IPS DF 6.9 (cell line): Measurements from ENCODE around the gene OTUD5.

Experiments
- DNase-seq: peaks from one replicate; pipeline ENCODE4 v3.0.0-alpha.2; 2013; ENCODE audit warnings: low read depth, low spot score
- H3K27ac ChIP-seq: one replicate; pipeline ENCODE4 v1.5.1; 2013; ENCODE audit warnings: low read length, control low read depth
- H3K27me3 ChIP-seq: 2 replicates; pipeline ENCODE4 v1.6.1; 2013; ENCODE audit warnings: mild to moderate bottlenecking, low read length; ENCODE audit not compliant: control insufficient read depth, insufficient read depth
- H3K36me3 ChIP-seq: 2 replicates; pipeline ENCODE4 v1.6.1; 2013; ENCODE audit warnings: low read length; ENCODE audit not compliant: control insufficient read depth, insufficient read depth
- H3K4me1 ChIP-seq: 2 replicates; pipeline ENCODE4 v1.6.1; 2013; ENCODE audit warnings: low read length; ENCODE audit not compliant: control insufficient read depth, insufficient read depth
- H3K4me3 ChIP-seq: 2 replicates; pipeline ENCODE4 v1.5.1; 2013; ENCODE audit warnings: mild to moderate bottlenecking, low read length
- H3K9me3 ChIP-seq: 2 replicates; pipeline ENCODE4 v1.6.1; 2013; ENCODE audit warnings: low read length, inconsistent platforms; ENCODE audit not compliant: control insufficient read depth, insufficient read depth
- WGBS: extraction: QIAGEN DNeasy Blood & Tissue Kit; methylation state at CpG from one replicate; pipeline ENCODE4 v1.1.7; 2013; ENCODE audit warnings: mixed read lengths, missing lambda C conversion rate; ENCODE audit not compliant: insufficient read length, insufficient coverage; 5-methylcytosine and 5-hydroxymethylcytosine counted together

Gene OTUD5

DNA sequence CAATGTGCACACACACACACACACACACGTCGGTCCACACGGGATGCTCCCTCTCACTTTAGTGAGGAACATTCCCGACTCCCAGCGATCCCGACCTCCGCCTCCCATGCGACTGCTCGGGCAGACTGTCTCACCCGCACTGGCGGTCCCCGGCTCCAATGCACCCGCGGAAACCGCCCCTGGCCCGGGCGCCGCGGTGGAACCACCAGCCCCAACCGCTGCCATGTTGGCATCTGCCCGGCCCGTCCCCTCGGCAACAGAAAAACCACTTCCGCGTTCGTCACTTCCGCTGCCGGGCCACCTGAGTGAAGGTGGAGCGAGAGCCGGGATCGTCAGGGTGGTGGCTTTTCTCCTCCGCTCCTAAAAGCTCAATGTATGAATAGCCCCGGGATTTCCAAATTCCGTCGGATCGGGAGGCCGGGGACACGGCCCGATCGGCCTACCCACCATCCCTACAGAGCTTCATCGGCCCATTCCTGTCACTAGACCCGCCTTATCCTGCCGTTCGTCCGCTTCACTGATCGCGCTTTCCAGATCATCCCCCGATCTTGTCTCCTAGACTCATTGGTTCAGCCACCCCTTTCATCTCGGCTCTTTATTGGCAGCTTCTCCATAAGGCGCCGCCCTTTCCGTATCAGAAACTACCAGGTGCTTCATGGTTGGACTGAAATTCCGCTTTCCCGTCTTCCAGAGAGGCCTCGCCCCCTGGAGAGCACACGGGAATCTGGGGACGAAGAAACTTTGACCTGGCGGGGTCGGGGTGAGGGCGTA lies 45.8 kb downstream of the OTUD5 start, which contains the start of gene SLC35A2:
Gene SLC35A2, minus strand, starts transcription at position 235 of the 771 bp plus-strand sequence. Its CDS starts 10 bp downstream, at position 225.
- no peak within 1 kb of the TSS for H3K27ac ChIP-seq
- peaks cover 15% of the 10 kb centered on the region for H3K36me3 ChIP-seq
- peak within 1 kb of the TSS; percentile 86 for H3K4me3 ChIP-seq
- no peaks in the 10 kb centered on the region for H3K9me3 ChIP-seq
- H3K27me3 ChIP-seq = no peaks in the 10 kb centered on the region
- no CpG with 5 or more reads among the region's 60 CpGs for WGBS
- H3K4me1 ChIP-seq = no peaks in the 10 kb centered on the region
- DNase-seq = no peak

- DNase-seq = no peak
- Histone ChIP-seq H3K27ac (no peak overlapping the region), H3K4me3 (peak overlapping the region; percentile 86), H3K9me3 (no peaks in the 10 kb centered on the region), H3K4me1 (no peaks in the 10 kb centered on the region), H3K36me3 (peaks cover 15% of the 10 kb centered on the region), H3K27me3 (no peaks in the 10 kb centered on the region)
- no CpG with 5 or more reads among the region's 12 CpGs for WGBS
Measured at GRCh38 chrX:48910926-48911411, 46.4 kb downstream of the OTUD5 start.

- no peak overlapping the region for H3K4me3 ChIP-seq
- no CpG with 5 or more reads among the region's 17 CpGs for WGBS
- no peak for DNase-seq
- no peak overlapping the region for H3K27ac ChIP-seq
- peaks cover 6% of the 10 kb centered on the region for H3K36me3 ChIP-seq
- H3K4me1 ChIP-seq = no peaks in the 10 kb centered on the region
- no peaks in the 10 kb centered on the region for H3K27me3 ChIP-seq
- H3K9me3 ChIP-seq = no peaks in the 10 kb centered on the region
Measured at GRCh38 chrX:48909703-48910294, 47.6 kb downstream of the OTUD5 start.

- Histone ChIP-seq H3K27ac (no peak overlapping the region), H3K4me1 (no peaks in the 10 kb centered on the region), H3K9me3 (no peaks in the 10 kb centered on the region), H3K27me3 (no peaks in the 10 kb centered on the region), H3K4me3 (no peak overlapping the region), H3K36me3 (peaks cover 2% of the 10 kb centered on the region; the same call in 1 of the 2 replicates)
- WGBS = no CpG with 5 or more reads among the region's 1 CpG
- no peak for DNase-seq
Measured at GRCh38 chrX:48908600-48908999, 48.8 kb downstream of the OTUD5 start.

DNA sequence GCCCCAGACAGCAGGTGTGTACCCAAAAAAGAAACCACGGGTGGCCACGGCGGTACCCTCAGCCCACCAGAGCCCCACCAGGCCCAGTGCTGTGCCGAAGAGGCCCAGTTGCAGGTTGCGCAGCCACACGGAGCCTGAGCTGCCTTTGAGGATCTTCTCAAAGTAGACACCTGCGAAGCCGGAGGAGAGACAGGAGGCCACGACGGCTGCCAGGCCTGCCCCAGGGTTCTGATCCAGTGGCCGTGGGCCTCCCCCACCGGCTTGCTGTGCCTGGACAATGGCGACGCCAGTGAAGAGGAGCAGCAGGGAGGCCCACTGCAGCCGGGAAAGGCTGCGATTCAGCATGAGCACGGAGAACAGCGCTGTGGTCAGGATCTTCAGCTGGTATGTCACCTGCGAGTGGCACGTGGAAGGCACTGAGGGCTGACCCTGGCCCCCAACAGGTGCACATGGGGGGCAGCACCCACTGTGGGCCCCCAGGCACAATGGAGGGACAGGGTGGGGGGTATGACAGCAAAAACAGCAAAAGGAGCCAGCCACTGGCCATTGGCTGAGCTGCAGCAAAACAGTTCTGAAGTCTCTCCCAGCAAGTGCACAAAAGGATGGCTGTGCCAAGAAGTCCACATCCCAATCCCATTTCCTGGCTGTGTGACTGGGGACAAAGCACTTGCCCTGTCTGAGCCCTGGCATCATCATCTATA lies 52.2 kb downstream of the OTUD5 start:
- H3K9me3 ChIP-seq = no peaks in the 10 kb centered on the region
- peaks cover 9% of the 10 kb centered on the region; the same call in 1 of the 2 replicates for H3K36me3 ChIP-seq
- no peaks in the 10 kb centered on the region for H3K27me3 ChIP-seq
- no peak overlapping the region for H3K4me3 ChIP-seq
- no CpG with 5 or more reads among the region's 20 CpGs for WGBS
- no peaks in the 10 kb centered on the region for H3K4me1 ChIP-seq
- DNase-seq = no peak
- no peak overlapping the region for H3K27ac ChIP-seq

DNA sequence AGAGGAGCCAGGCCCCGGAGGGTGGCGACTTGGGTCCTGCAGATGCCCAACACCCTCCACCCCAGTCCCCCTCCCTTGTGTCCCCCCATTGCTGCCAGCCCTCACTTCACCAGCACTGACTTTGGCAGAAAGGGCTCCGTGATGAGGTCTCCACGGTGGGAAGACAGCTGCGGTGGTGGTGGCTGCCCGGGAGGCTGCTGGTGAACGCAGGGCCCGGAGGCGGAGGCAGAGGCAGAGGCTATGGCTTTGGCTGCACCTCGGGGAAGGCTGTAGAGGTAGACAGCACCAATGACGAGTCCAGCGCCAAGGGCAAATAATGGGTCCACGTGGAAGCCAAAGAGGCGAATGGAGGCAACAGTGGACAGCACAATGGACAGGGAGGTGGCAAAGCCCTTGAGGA lies 52.8 kb downstream of the OTUD5 start:
- no CpG with 5 or more reads among the region's 14 CpGs for WGBS
- Histone ChIP-seq H3K36me3 (peaks cover 9% of the 10 kb centered on the region; the same call in 1 of the 2 replicates), H3K4me1 (no peaks in the 10 kb centered on the region), H3K27ac (no peak overlapping the region), H3K27me3 (no peaks in the 10 kb centered on the region), H3K4me3 (no peak overlapping the region), H3K9me3 (no peaks in the 10 kb centered on the region)
- DNase-seq = no peak

GRCh38 chrX:48904180-48904579 lies 53.2 kb downstream of the OTUD5 start:
- Histone ChIP-seq H3K27ac (no peak overlapping the region), H3K4me1 (no peaks in the 10 kb centered on the region), H3K36me3 (peaks cover 9% of the 10 kb centered on the region; the same call in 1 of the 2 replicates), H3K27me3 (no peaks in the 10 kb centered on the region), H3K4me3 (no peak overlapping the region), H3K9me3 (no peaks in the 10 kb centered on the region)
- no CpG with 5 or more reads among the region's 8 CpGs for WGBS
- DNase-seq = no peak

GRCh38 chrX:48903290-48903689 lies 54.1 kb downstream of the OTUD5 start:
- no peaks in the 10 kb centered on the region for H3K27me3 ChIP-seq
- H3K36me3 ChIP-seq = peaks cover 9% of the 10 kb centered on the region; the same call in 1 of the 2 replicates
- H3K27ac ChIP-seq = no peak overlapping the region
- no peaks in the 10 kb centered on the region; the same call in 1 of the 2 replicates for H3K4me1 ChIP-seq
- no peak for DNase-seq
- H3K4me3 ChIP-seq = no peak overlapping the region
- no CpG with 5 or more reads among the region's 6 CpGs for WGBS
- no peaks in the 10 kb centered on the region for H3K9me3 ChIP-seq

DNA sequence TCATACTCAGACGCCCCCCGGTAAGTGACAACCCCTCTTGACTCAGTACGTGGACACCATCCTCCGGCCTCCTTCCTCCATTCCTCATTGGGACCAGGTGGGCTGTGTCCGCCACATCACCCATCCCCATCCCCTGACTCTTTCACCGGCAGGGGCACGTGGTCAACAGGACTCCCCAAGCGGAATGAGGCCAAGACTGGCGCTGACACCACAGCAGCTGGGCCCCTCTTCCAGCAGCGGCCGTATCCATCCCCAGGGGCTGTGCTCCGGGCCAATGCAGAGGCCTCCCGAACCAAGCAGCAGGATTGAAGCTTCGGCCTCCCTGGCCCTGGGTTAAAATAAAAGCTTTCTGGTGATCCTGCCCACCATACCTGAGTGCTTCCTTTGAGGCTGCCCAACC lies 54.6 kb downstream of the OTUD5 start:
- no peaks in the 10 kb centered on the region; the same call in 1 of the 2 replicates for H3K4me1 ChIP-seq
- no peak overlapping the region for H3K27ac ChIP-seq
- no CpG with 5 or more reads among the region's 14 CpGs for WGBS
- H3K9me3 ChIP-seq = no peaks in the 10 kb centered on the region
- no peaks in the 10 kb centered on the region for H3K27me3 ChIP-seq
- H3K36me3 ChIP-seq = peaks cover 9% of the 10 kb centered on the region; the same call in 1 of the 2 replicates
- DNase-seq = no peak
- H3K4me3 ChIP-seq = no peak overlapping the region

- Histone ChIP-seq H3K27me3 (no peaks in the 10 kb centered on the region), H3K4me1 (no peaks in the 10 kb centered on the region; the same call in 1 of the 2 replicates), H3K4me3 (no peak overlapping the region), H3K27ac (no peak overlapping the region), H3K9me3 (no peaks in the 10 kb centered on the region), H3K36me3 (peaks cover 9% of the 10 kb centered on the region; the same call in 1 of the 2 replicates)
- WGBS = no CpG with 5 or more reads among the region's 20 CpGs
- DNase-seq = no peak
Measured at GRCh38 chrX:48902135-48902534, 55.3 kb downstream of the OTUD5 start.
